Right lobe of liver (tissue), 4 donors: ENCODE results near the gene LHX1.

ENCODE experiments used
- CTCF ChIP-seq, 4 donors: fragments of 200-600 bp in 3 of 4; fragments of 450-650 bp in 1 of 4; IDR thresholded peaks; one replicate each; pipeline versions ENCODE4 v1.5.1 to v1.8.0; 2016 to 2022; ENCODE audit warnings: antibody characterized with exemption in 4 of 4, mild to moderate bottlenecking in 2 of 4
- POLR2A ChIP-seq: fragments of 450-650 bp; IDR thresholded peaks from one replicate; pipeline ENCODE4 v1.6.1; 2017; ENCODE audit warnings: antibody characterized with exemption, mild to moderate bottlenecking
- donor health status: DM: no; HTN: no; CAD: no.
- donor health status: DM: no; HTN: no; CAD: no.
- donor health status: DM: no; HTN: yes; CAD: no.

DNA sequence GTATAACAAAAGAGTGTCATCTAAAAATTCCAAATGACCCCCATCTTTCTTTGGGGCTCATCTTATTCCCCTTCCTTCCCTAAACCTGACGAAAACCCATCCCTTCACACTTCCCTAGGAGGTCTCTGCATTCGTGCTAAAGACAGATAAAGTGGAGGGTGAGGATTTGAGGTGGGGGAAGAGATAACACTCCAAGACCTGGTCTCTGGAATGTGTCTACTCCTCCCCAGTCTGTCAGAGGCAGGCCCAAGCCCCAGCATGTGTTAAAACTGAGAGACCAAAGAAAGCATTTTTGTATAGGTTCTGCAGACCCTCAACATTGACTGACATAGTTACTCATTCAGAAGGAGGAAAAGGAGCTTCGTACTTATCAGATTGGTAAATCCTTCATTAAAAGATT, 11.0 kb upstream of the LHX1 start:
- TF ChIP-seq POLR2A (no peak), CTCF (IDR thresholded peaks at IDR 0.05) (no peak)
